ENCODE measurements around the gene PRR7. TPM values are rescaled to one million over a fixed set of nuclear protein-coding genes. Genes with fewer than 3 reads are reported as not detected.

PRR7 gene
- total RNA-seq, 1 experiment from 2014 or later: 23.2 TPM

DNA sequence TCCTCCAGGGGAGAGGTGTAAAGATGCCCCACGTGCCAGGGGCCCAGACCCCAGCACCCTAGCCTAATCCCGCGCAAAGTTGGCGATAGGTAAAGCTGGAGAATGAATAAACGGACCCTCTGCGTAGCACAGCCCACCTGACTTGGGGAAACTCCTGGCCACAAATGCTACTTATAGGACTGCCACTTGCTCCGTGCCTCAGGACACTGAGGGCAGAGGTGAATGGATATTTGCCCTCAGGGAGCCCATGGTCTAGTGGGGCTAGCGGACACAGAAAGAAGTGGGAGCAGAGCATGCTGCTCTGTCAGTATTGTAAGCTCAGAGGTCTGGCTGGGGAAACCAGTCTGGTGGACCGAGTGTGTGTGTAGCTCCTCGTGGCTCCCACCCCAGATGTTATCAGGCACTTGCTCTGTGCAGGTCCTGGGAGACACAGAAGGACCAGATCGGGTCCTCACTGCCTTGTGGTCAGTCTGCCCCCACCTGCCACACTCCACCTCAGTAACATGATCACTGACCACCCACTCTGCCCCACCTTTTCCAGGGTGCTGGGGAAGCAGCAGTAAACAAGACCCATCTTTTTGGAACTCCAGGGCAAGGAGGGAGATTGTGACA lies 19.3 kb upstream of the PRR7 start:
- BruUV-seq (replicated peaks): TSS peak; percentile 64
- POLR2A ChIA-PET: interaction anchor here (0.6 to 12.5 kb wide), 19 partner anchors 10 to 1630 kb away, joined by 3 to 217 read pairs (median 7); partner anchors contain the start of genes DDX41, PDLIM7, PRR7 and RGS14
- peaks cover 25% of the 10 kb centered on the region for H3K4me1 Mint-ChIP-seq (ENCODE audit: insufficient read depth, unreplicated experiment)
- intact Hi-C loops (cut with micrococcal nuclease): no loop called here
- CTCF ChIA-PET: interaction anchor here (0.7 to 14.3 kb wide), 7 partner anchors 17 to 315 kb away, joined by 3 to 134 read pairs (median 8); partner anchors contain the start of genes F12 and PRR7
- no peaks in the 10 kb centered on the region for H3K9me3 Mint-ChIP-seq (ENCODE audit: unreplicated experiment)
- no peak for DNase-seq (ENCODE audit: unreplicated experiment)
- H3K27ac Mint-ChIP-seq (ENCODE audit: low read depth, unreplicated experiment): peak overlapping the region; percentile 99
- H3K4me3 Mint-ChIP-seq (ENCODE audit: unreplicated experiment): peak overlapping the region; percentile 89
- TF ChIP-seq, protein P1, sequence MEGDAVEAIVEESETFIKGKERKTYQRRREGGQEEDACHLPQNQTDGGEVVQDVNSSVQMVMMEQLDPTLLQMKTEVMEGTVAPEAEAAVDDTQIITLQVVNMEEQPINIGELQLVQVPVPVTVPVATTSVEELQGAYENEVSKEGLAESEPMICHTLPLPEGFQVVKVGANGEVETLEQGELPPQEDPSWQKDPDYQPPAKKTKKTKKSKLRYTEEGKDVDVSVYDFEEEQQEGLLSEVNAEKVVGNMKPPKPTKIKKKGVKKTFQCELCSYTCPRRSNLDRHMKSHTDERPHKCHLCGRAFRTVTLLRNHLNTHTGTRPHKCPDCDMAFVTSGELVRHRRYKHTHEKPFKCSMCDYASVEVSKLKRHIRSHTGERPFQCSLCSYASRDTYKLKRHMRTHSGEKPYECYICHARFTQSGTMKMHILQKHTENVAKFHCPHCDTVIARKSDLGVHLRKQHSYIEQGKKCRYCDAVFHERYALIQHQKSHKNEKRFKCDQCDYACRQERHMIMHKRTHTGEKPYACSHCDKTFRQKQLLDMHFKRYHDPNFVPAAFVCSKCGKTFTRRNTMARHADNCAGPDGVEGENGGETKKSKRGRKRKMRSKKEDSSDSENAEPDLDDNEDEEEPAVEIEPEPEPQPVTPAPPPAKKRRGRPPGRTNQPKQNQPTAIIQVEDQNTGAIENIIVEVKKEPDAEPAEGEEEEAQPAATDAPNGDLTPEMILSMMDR (IDR thresholded peaks at IDR 0.05; ENCODE audit: unreplicated experiment): no peak
- H3K27me3 Mint-ChIP-seq (ENCODE audit: insufficient read depth, unreplicated experiment): no peaks in the 10 kb centered on the region
- peaks cover 48% of the 10 kb centered on the region for H3K36me3 Mint-ChIP-seq (ENCODE audit: insufficient read depth, unreplicated experiment)

DNA sequence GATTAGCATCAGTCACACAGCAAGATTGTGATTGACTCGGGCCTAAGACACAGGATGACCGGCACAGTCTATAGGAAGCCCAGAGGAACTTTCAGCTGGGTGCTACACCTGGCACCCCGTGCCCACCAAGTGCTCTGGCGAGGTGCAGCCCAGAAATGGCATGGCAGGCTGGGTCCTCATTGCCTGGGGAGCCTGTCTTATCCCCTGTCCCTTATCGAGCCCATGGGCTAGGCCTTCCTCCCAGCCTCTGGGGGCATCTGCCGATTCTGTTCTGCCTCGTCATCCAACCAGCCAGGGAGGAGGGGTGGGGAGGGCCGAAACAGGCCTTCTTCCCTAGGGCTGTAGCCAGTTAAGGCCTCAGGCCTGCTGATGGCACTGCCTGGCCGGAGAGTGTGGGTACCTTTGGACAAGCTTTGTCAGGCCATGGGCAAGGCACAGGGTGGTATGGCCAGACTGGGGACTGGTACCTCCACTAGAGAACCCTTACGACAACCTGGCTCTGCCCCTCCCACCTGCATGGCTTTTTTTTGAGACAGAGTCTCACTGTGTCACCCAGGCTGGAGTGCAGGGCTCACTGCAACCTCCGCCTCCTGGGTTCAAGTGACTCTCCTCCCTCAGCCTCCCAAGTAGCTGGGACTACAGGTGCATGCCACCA lies 18.6 kb upstream of the PRR7 start:
- intact Hi-C loops (cut with micrococcal nuclease): no loop called here

DNA sequence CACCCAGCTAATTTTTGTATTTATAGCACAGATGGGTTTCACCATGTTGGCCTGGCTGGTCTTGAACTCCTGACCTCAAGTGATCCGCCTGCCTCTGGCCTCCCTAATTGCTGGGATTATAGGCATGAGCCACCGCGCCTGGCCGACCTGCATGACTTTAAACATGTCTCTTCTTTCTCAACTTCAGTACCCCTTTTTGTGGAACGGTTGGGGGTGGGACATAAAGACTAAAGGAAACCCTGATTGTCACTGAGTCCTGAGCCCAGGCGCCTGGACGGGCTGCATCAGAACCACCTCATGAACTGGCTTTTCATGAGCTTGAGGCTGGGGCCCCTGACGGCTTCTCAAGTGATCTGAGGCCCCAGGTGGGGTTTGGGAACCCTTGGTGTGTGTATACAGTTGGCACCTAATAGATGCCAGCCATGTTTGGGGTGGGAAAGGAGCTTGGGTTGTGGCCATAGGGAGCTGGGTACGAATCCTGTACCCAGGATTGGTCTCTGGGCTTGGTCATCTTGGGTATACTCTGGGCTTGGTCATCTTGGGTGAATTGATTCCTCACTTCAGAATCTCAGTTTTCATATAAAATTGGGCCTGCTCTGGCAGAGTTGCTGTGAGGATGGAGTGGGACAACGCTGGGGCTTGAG lies 17.9 kb upstream of the PRR7 start:
- BruUV-seq (replicated peaks): no TSS peak
- H3K4me1 Mint-ChIP-seq (ENCODE audit: insufficient read depth, unreplicated experiment): peaks cover 25% of the 10 kb centered on the region
- H3K36me3 Mint-ChIP-seq (ENCODE audit: insufficient read depth, unreplicated experiment): peaks cover 62% of the 10 kb centered on the region
- POLR2A ChIA-PET: interaction anchor here (0.9 to 12.5 kb wide), 4 partner anchors 16 to 39 kb away, joined by 4 to 217 read pairs (median 63); partner anchors contain the start of gene PRR7
- DNase-seq (ENCODE audit: unreplicated experiment): no peak
- intact Hi-C loops (cut with micrococcal nuclease): no loop called here
- peak overlapping the region; percentile 61 for H3K27ac Mint-ChIP-seq (ENCODE audit: low read depth, unreplicated experiment)
- no peaks in the 10 kb centered on the region for H3K27me3 Mint-ChIP-seq (ENCODE audit: insufficient read depth, unreplicated experiment)
- H3K4me3 Mint-ChIP-seq (ENCODE audit: unreplicated experiment): no peak overlapping the region
- TF ChIP-seq, protein P1 (IDR thresholded peaks at IDR 0.05; ENCODE audit: unreplicated experiment): no peak
- CTCF ChIA-PET: interaction anchor here (0.7 to 14.3 kb wide), 9 partner anchors 11 to 90 kb away, joined by 3 to 134 read pairs (median 4); partner anchors contain the start of genes DDX41 and F12
- no peaks in the 10 kb centered on the region for H3K9me3 Mint-ChIP-seq (ENCODE audit: unreplicated experiment)

More for the DNA sequence above, 18.6 kb upstream of the PRR7 start:
- Mint-ChIP-seq H3K36me3 (ENCODE audit: insufficient read depth, unreplicated experiment) (peaks cover 55% of the 10 kb centered on the region), H3K27me3 (ENCODE audit: insufficient read depth, unreplicated experiment) (no peaks in the 10 kb centered on the region), H3K9me3 (ENCODE audit: unreplicated experiment) (no peaks in the 10 kb centered on the region), H3K4me1 (ENCODE audit: insufficient read depth, unreplicated experiment) (peaks cover 25% of the 10 kb centered on the region), H3K4me3 (ENCODE audit: unreplicated experiment) (peak overlapping the region; percentile 89), H3K27ac (ENCODE audit: low read depth, unreplicated experiment) (peak overlapping the region; percentile 99)
- no TSS peak for BruUV-seq (replicated peaks)
- ChIA-PET POLR2A (interaction anchor here (0.6 to 12.5 kb wide), 8 partner anchors 17 to 1631 kb away, joined by 3 to 217 read pairs (median 18); partner anchors contain the start of genes PRR7 and RGS14), CTCF (interaction anchor here (0.7 to 14.3 kb wide), 10 partner anchors 12 to 316 kb away, joined by 3 to 134 read pairs (median 6); partner anchors contain the start of genes DDX41, F12 and PRR7)
- TF ChIP-seq, protein P1 (IDR thresholded peaks at IDR 0.05; ENCODE audit: unreplicated experiment): no peak
- DNase-seq (ENCODE audit: unreplicated experiment): no peak
